IPS-NIHi7 (cell line): ENCODE measurements around the gene CNNM4.

Source experiments
- DNase-seq: peaks from one replicate; pipeline ENCODE4 v3.0.0; 2012; ENCODE audit warnings: mixed read lengths; ENCODE audit errors: extremely low spot score

The CNNM4 gene

GRCh38 chr2:96760036-96760985 lies at the start of gene CNNM4:
CNNM4 (plus strand) TSS chr2:96760902; CDS start chr2:96761000, 98 bp downstream.
- DNase-seq = peak; percentile 97

GRCh38 chr2:96710985-96711384 lies 49.7 kb upstream of the CNNM4 start:
- peak; percentile 2 for DNase-seq

- no peak for DNase-seq
These were observed 45.0 kb upstream of the CNNM4 start for GRCh38 chr2:96715658-96716057.

GRCh38 chr2:96716388-96716787 lies 44.3 kb upstream of the CNNM4 start:
- no peak for DNase-seq

- no peak for DNase-seq
These were observed 34.6 kb upstream of the CNNM4 start for GRCh38 chr2:96726131-96726530.

GRCh38 chr2:96727431-96727830 lies 33.3 kb upstream of the CNNM4 start:
- no peak for DNase-seq

GRCh38 chr2:96729748-96730147 lies 31.0 kb upstream of the CNNM4 start:
- no peak for DNase-seq

GRCh38 chr2:96730212-96730611 lies 30.5 kb upstream of the CNNM4 start:
- DNase-seq = no peak

- no peak for DNase-seq
These were observed 26.8 kb upstream of the CNNM4 start for GRCh38 chr2:96733931-96734330.

- DNase-seq = no peak
These were observed 25.7 kb upstream of the CNNM4 start for GRCh38 chr2:96734880-96735583.

GRCh38 chr2:96737251-96737650 lies 23.5 kb upstream of the CNNM4 start:
- no peak for DNase-seq

- no peak for DNase-seq
These were observed 22.9 kb upstream of the CNNM4 start for GRCh38 chr2:96737831-96738230.

GRCh38 chr2:96739076-96739632 lies 21.5 kb upstream of the CNNM4 start:
- DNase-seq = no peak

- DNase-seq = peak; percentile 99
These were observed 20.9 kb upstream of the CNNM4 start, which contains the start of gene LMAN2L for GRCh38 chr2:96739633-96740428. LMAN2L (minus strand) TSS chr2:96740064; CDS start chr2:96740040, 24 bp downstream.

- no peak for DNase-seq
These were observed 13.6 kb upstream of the CNNM4 start for GRCh38 chr2:96747061-96747617.

- no peak for DNase-seq
These were observed 8.9 kb upstream of the CNNM4 start for GRCh38 chr2:96751800-96752199.

GRCh38 chr2:96753661-96754282 lies 6.9 kb upstream of the CNNM4 start:
- no peak for DNase-seq

GRCh38 chr2:96754317-96754716 lies 6.4 kb upstream of the CNNM4 start:
- DNase-seq = no peak

- no peak for DNase-seq
These were observed 3.8 kb upstream of the CNNM4 start for GRCh38 chr2:96756788-96757476.

- DNase-seq = no peak
These were observed 3.2 kb upstream of the CNNM4 start for GRCh38 chr2:96757477-96757860.
